ENCODE data around the gene TBL1X.

The TBL1X gene

DNA sequence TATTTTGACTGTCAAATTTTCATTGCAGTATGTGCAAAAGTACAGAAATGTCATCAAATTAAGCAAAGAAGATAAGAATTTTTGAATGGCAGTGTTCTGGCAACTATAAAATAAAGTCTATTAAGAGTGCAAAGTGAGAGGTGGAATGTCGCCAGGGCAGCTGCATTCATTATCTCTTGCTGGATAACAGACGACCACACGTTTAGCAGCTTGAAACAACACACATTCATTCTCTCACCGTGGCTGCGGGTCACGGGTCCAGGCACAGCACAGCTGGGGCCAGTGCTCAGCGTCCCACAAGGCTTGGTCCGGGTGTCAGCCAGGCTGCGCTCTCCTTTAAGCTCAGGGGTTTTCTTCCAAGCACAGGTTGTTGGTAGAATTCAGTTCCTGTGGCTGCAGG lies 186.9 kb downstream of the TBL1X start:
- no peak for DNase-seq (ENCODE audit: low read depth)
- TF ChIP-seq, protein P1, sequence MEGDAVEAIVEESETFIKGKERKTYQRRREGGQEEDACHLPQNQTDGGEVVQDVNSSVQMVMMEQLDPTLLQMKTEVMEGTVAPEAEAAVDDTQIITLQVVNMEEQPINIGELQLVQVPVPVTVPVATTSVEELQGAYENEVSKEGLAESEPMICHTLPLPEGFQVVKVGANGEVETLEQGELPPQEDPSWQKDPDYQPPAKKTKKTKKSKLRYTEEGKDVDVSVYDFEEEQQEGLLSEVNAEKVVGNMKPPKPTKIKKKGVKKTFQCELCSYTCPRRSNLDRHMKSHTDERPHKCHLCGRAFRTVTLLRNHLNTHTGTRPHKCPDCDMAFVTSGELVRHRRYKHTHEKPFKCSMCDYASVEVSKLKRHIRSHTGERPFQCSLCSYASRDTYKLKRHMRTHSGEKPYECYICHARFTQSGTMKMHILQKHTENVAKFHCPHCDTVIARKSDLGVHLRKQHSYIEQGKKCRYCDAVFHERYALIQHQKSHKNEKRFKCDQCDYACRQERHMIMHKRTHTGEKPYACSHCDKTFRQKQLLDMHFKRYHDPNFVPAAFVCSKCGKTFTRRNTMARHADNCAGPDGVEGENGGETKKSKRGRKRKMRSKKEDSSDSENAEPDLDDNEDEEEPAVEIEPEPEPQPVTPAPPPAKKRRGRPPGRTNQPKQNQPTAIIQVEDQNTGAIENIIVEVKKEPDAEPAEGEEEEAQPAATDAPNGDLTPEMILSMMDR (IDR thresholded peaks at IDR 0.05; ENCODE audit: insufficient read depth, low read depth, low read length, missing control alignments): no peak
- H3K4me3 ChIP-seq (ENCODE audit: low read length): no peak overlapping the region

DNA sequence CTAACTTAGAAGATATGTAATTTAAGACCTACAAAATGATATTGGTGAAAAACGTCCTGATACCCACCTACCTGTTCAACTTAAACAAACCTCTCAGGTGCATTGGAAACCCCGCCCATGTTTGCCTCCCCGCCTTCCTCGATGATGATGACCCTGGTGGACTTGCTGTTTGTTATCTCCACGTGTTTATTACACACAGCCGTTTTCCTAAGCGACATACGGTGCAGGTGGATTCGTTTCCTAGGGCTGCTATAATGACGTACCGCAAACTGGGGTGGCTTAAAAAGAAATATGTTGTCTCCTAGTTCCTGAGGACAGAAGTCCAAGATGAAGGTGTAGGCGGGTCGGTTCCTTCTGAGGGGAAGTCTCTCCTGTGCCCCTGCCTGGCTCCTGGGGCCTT lies 190.1 kb downstream of the TBL1X start:
- H3K4me3 ChIP-seq (ENCODE audit: low read length): no peak overlapping the region
- TF ChIP-seq, protein P1 (IDR thresholded peaks at IDR 0.05; ENCODE audit: insufficient read depth, low read depth, low read length, missing control alignments): no peak

DNA sequence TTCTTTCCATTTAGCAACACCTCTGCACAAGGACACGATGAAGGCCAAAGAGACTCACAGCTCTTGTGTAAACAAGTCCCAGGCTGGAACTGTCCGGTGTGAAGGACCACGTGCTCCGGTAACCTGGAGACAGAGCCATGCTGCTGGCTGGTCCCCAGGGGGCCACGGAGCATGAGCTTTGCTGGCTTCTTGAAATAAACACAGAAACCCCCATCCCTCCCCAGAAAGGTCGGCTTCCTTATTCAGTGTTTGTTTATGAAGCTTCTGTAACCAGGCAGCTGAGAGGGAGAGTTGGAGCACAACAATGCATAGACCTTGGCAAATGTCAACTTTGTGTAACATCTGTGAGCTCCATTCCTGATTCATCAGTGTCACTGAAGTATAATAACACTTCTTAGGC lies 191.4 kb downstream of the TBL1X start:
- TF ChIP-seq, protein P1 (IDR thresholded peaks at IDR 0.05; ENCODE audit: insufficient read depth, low read depth, low read length, missing control alignments): no peak
- H3K4me3 ChIP-seq (ENCODE audit: low read length): no peak overlapping the region
- DNase-seq (ENCODE audit: low read depth): no peak

More for the DNA sequence above, 190.1 kb downstream of the TBL1X start:
- DNase-seq (ENCODE audit: low read depth): no peak

DNA sequence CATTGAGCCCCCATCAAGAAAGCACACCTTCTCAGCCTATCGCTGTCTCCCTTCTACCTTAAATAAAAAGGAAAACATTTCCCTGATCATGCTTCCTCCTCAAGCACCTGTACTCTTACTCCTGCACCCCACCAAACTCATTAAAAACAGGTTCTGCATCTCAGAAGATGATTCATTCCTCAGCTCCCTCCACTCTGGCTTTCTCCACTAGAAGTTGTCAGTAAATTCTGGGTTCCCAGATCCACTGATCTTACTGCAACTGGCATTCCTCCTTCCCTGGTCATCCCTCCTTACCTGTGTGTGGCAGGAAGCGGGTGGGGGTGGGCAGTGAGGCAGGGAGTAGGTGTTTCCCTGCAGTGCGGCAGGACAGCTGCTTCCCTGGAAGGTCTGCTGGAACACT lies 192.0 kb downstream of the TBL1X start:
- TF ChIP-seq, protein P1 (IDR thresholded peaks at IDR 0.05; ENCODE audit: insufficient read depth, low read depth, low read length, missing control alignments): no peak
- DNase-seq (ENCODE audit: low read depth): peak; percentile 17
- H3K4me3 ChIP-seq (ENCODE audit: low read length): no peak overlapping the region

DNA sequence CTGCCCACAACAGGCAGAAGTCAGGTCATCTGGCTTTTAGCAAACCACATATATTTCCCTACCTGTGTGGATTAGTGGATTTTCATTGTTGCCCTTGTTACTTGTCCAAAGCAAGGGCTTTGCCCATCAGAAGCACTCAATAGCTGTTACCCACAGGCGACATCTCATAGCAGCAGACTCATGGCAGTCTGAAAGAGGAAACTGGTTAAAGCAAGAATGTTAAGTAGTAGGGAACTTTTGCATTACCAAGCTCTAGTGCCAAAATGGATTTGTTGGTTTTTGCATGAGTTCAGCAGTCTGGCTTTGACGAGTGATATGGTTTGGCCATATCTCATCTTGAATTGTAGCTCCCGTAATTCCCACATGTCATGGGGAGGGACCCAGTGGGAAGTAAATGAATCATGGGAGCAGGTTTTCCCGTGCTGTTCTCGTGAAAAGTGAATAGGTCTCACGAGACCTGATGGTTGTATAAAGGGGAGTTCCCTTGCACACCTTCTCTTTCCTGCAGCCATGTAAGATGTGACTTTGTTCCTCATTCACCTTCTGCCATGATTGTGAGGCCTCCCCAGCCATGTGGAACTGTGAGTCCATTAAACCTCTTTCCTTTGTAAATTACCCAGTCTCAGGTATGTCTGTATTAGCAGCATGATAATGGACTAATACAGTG lies 192.9 kb downstream of the TBL1X start:
- H3K4me3 ChIP-seq (ENCODE audit: low read length): no peak overlapping the region
- DNase-seq (ENCODE audit: low read depth): no peak
- TF ChIP-seq, protein P1 (IDR thresholded peaks at IDR 0.05; ENCODE audit: insufficient read depth, low read depth, low read length, missing control alignments): no peak

DNA sequence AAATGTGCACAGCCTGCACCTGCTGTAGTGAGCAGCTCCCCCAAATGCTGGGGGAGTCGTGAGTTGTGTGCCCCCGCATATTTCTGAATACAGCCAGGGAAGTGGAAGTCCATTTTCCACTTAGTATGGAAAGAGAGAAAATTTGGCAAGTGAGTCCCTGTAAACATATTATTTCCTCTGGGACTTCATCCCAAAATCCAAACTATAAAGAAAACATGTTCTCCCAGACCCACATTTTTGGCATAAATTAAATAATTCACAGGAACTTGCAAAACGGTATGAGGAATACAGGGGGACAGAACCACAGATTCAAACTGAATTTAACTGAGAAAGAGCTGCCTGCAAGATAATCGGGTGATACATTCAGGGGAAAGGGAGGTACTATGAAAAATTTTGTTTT lies 193.6 kb downstream of the TBL1X start:
- DNase-seq (ENCODE audit: low read depth): no peak
- TF ChIP-seq, protein P1 (IDR thresholded peaks at IDR 0.05; ENCODE audit: insufficient read depth, low read depth, low read length, missing control alignments): no peak
- no peak overlapping the region for H3K4me3 ChIP-seq (ENCODE audit: low read length)

DNA sequence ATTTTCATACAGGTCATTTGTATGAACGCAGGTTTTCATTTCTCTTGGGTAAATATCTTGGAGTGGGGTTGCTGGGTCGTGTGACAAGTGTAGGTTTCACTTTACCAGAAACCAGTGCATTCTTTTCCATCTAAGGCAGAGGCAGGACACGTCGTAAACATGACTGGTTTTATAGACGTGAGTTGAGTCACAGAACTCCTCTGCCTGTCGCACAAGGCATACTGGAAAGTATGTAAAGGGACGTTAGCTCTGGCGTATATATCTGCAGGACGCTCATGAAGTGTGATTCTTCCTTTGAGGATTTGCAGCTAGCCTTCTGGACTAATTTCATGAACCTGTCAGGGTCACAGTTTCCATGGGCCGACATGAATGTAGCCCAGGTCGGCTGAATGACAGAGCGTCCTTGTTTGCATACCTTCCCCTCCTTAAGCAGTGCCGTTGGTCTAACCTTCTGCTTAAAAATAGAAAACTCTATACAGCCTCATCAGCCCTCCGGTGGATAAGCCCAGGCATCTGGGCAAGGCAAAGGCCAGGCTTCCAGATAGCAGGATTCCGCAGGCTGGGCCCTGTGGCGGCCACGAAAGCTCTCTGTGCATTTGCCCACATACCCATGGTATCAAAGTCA lies 194.8 kb downstream of the TBL1X start:
- no peak overlapping the region for H3K4me3 ChIP-seq (ENCODE audit: low read length)
- TF ChIP-seq, protein P1 (IDR thresholded peaks at IDR 0.05; ENCODE audit: insufficient read depth, low read depth, low read length, missing control alignments): no peak
- DNase-seq (ENCODE audit: low read depth): no peak

Data from epithelial cell of esophagus (primary cell).